Measurements from ENCODE around the gene MBOAT7. TPM values are rescaled to one million over a fixed set of nuclear protein-coding genes. Genes with fewer than 3 reads are reported as not detected.

Gene MBOAT7
- total RNA-seq, 4 donors from 2014 or later = 85.8 to 370 (median 245) TPM

DNA sequence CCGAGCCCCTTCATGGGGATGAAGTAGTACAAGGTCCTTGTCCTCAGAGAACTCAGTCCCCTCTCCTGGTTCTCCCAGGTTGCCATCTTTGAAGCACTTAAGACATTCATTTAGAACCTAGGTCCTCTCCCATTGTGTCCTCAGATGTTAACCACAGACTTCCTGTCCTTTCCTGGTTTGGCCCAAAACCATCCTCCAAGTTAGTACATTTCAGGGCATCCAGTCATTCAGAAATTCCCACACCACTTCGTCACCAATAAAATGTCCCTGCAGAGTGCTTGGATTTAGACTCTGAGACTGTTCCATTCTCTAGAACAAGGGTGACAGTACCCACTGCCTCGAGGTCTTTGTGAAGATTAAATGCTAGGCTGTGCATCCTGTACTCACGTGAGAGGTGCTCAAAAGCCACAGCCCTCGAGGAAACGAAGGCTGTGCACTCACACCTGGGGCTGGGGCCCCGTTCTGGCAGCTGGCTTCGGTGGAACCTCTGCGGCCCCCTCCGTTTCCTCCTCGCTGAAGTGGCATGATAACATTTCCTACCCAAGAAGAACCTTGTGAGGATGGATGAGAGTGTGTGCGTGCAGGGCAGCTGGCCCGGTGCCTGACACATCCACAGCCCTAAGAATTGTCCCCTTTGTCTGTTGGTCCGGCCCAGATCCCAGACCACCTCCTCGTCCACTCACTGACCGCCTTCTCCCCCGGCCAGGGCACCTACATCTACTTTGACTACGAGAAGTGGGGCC is 34.6 kb downstream of the MBOAT7 start:
- no peak for DNase-seq
- no peak overlapping the region for H3K27ac ChIP-seq
- no peaks in the 10 kb centered on the region for H3K9me3 ChIP-seq
- H3K4me1 ChIP-seq = peaks cover 0 to 12% (median 8%) of the 10 kb centered on the region in 4 donors
- no peaks in the 10 kb centered on the region for H3K27me3 ChIP-seq
- TF ChIP-seq, protein P1, sequence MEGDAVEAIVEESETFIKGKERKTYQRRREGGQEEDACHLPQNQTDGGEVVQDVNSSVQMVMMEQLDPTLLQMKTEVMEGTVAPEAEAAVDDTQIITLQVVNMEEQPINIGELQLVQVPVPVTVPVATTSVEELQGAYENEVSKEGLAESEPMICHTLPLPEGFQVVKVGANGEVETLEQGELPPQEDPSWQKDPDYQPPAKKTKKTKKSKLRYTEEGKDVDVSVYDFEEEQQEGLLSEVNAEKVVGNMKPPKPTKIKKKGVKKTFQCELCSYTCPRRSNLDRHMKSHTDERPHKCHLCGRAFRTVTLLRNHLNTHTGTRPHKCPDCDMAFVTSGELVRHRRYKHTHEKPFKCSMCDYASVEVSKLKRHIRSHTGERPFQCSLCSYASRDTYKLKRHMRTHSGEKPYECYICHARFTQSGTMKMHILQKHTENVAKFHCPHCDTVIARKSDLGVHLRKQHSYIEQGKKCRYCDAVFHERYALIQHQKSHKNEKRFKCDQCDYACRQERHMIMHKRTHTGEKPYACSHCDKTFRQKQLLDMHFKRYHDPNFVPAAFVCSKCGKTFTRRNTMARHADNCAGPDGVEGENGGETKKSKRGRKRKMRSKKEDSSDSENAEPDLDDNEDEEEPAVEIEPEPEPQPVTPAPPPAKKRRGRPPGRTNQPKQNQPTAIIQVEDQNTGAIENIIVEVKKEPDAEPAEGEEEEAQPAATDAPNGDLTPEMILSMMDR (IDR thresholded peaks at IDR 0.05) = no peak
- H3K36me3 ChIP-seq = peaks cover 0 to 84% (median 0%) of the 10 kb centered on the region in 3 donors
- no peak overlapping the region for H3K4me3 ChIP-seq

DNA sequence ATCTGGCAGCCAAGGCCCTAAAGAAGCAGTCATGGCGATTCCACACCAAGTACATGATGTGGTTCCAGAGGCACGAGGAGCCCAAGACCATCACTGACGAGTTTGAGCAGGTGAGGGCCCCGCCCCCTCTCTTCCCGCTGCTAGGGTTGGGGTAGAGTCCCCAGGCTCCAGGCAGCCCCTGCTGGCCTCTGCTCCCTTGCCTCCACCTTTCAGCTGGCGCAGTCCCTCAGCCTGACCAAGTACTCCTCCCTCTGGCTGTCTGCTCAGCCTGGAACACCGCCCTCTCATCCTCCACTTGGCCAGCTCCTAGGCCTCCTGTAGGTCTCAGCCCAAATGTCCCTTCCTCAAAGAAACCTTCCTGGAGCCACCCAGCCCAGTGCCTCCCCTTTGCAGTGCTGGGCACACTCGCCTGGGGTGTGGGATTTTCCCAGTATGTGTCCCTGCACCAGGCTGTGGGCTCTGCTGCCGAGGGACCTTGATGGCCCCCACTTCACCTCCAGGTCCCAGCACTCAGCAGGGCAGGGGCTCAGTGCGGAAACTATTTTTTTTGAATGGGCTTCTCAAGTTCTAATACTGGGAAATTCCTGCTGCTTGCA is 35.6 kb downstream of the MBOAT7 start:
- Histone ChIP-seq H3K4me1 (peaks cover 0 to 9% (median 6%) of the 10 kb centered on the region in 4 donors), H3K36me3 (peaks cover 0 to 93% (median 0%) of the 10 kb centered on the region in 3 donors), H3K4me3 (no peak overlapping the region), H3K27me3 (no peaks in the 10 kb centered on the region), H3K9me3 (no peaks in the 10 kb centered on the region), H3K27ac (no peak overlapping the region)
- DNase-seq = no peak
- TF ChIP-seq POLR2A (IDR thresholded peaks at IDR 0.05) = no peak
- TF ChIP-seq, protein P1 (IDR thresholded peaks at IDR 0.05) = no peak

DNA sequence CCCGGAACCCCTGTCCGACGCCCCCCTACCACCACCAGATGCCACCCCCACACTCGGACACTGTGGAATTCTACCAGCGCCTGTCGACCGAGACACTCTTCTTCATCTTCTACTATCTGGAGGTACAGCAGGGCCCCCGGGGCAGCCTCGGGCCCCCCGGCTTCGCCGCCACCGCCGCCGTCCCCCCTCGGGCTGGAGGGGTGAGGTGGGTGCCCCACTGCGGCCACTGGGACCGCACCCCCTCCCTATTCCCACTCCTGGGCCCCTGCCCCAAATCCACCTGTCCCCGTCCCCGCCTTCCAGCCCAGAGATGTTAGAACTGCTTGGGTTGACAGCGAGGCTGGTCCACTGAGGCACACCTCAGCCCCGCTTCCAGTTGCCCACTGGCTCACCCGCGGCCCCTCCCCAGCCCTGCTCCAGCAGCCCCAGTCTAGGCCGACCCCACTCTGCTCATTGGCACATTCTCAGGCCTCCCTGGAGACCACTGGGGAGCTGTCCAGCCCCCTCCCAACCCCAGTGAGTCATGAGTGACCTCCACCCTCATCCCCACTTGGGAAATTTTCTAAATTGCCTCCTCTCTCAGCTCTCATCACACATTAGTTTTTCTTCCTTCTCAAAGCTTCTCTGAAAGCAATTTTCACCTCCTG is 36.4 kb downstream of the MBOAT7 start:
- no peak for DNase-seq
- H3K36me3 ChIP-seq = peaks cover 0 to 100% (median 0%) of the 10 kb centered on the region in 3 donors
- no peak for TF ChIP-seq POLR2A (IDR thresholded peaks at IDR 0.05)
- TF ChIP-seq, protein P1 (IDR thresholded peaks at IDR 0.05) = no peak
- H3K27me3 ChIP-seq = no peaks in the 10 kb centered on the region
- no peak overlapping the region for H3K4me3 ChIP-seq
- peaks cover 0 to 1% (median 0%) of the 10 kb centered on the region in 4 donors for H3K4me1 ChIP-seq
- no peaks in the 10 kb centered on the region for H3K9me3 ChIP-seq
- no peak overlapping the region for H3K27ac ChIP-seq

DNA sequence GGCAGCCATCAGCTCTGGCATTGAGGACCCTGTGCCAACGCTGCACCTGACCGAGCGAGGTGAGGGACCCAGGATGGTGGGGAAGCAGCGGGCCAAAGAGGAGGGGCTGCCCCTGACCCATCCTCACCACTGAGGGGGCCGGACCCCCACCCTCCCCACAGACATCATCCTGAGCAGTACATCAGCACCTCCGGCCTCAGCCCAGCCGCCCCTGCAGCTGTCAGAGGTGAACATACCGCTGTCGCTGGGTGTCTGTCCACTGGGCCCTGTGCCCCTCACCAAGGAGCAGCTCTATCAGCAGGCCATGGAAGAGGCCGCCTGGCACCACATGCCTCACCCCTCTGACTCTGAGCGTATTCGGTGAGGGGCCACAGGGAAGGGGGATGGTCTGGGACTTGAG is 37.1 kb downstream of the MBOAT7 start:
- TF ChIP-seq, protein P1 (IDR thresholded peaks at IDR 0.05) = no peak
- no peak for TF ChIP-seq POLR2A (IDR thresholded peaks at IDR 0.05)
- Histone ChIP-seq H3K27ac (no peak overlapping the region), H3K9me3 (no peaks in the 10 kb centered on the region), H3K36me3 (peaks cover 0 to 100% (median 0%) of the 10 kb centered on the region in 3 donors), H3K4me3 (no peak overlapping the region), H3K4me1 (no peaks in the 10 kb centered on the region), H3K27me3 (no peaks in the 10 kb centered on the region)
- DNase-seq = no peak

DNA sequence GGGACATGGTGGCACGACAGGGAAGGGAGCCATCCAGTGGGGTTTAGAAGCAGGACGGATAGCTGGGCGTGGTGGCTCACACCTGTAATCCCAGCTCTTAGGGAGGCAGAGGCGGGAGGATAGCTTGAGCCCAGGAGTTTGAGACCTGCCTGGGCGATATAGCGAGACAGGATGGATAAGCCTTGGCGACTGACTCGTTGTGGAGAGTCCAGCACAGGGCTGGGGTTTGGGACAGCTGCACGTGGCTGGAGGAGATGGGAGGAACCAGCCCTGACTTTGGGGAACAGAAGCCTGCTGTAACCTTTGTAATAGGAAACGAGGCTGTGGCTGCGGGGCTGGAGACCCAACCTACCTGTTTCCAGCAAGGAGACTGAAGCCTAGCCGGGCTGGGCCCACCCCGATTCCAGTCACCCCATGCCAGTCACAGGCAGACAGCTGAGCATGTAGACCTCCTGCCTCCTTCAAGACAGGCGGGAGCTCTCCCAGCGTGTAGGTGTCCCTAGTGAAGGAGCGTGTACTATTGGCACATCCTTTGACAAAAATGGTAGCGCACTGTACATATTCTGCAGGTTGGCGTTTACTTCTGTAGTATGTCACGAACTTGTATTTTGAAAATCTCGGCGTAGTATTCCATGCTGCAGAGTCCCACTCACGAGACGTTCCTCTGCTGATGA is 37.9 kb downstream of the MBOAT7 start:
- H3K4me1 ChIP-seq = no peaks in the 10 kb centered on the region
- H3K27ac ChIP-seq = no peak overlapping the region
- no peaks in the 10 kb centered on the region for H3K27me3 ChIP-seq
- peaks cover 0 to 100% (median 0%) of the 10 kb centered on the region in 3 donors for H3K36me3 ChIP-seq
- H3K9me3 ChIP-seq = no peaks in the 10 kb centered on the region
- TF ChIP-seq, protein P1 (IDR thresholded peaks at IDR 0.05) = no peak
- TF ChIP-seq POLR2A (IDR thresholded peaks at IDR 0.05) = no peak
- no peak overlapping the region for H3K4me3 ChIP-seq
- no peak for DNase-seq

All from Peyer's patch (tissue), 4 donors.